Neural progenitor cell (in vitro differentiated cells): ENCODE results near the gene PLCH2. TPM values are rescaled to one million over a fixed set of nuclear protein-coding genes. Genes with fewer than 3 reads are reported as not detected.

Experiments used
- DNase-seq: peaks from one replicate; pipeline ENCODE4 v3.0.0-alpha.2; 2016; ENCODE audit warnings: low spot score
- H2AFZ ChIP-seq: fragments of 200-600 bp; sonication (generic); replicated peaks from 2 replicates; pipeline ENCODE4 v1.6.1; 2016; ENCODE audit warnings: antibody characterized with exemption
- H3F3A ChIP-seq: fragments of 200-600 bp; sonication (generic); 2 replicates; pipeline ENCODE4 v1.6.1; 2016; ENCODE audit warnings: antibody characterized with exemption, low read depth
- H3K27ac ChIP-seq: fragments of 200-600 bp; sonication (generic); 2 replicates; pipeline ENCODE4 v1.5.1; 2016; ENCODE audit warnings: mild to moderate bottlenecking
- H3K27me3 ChIP-seq: fragments of 200-600 bp; sonication (generic); 2 replicates; pipeline ENCODE4 v1.6.1; 2016; ENCODE audit warnings: mild to moderate bottlenecking, moderate library complexity
- H3K36me3 ChIP-seq: fragments of 200-600 bp; sonication (generic); 2 replicates; pipeline ENCODE4 v1.5.1; 2016
- H3K4me1 ChIP-seq: fragments of 200-600 bp; sonication (generic); 2 replicates; pipeline ENCODE4 v1.6.1; 2016; ENCODE audit warnings: mixed run types
- H3K4me2 ChIP-seq: fragments of 200-600 bp; sonication (generic); 2 replicates; pipeline ENCODE4 v1.6.1; 2016
- H3K4me3 ChIP-seq: fragments of 200-600 bp; sonication (generic); 2 replicates; pipeline ENCODE4 v1.5.1; 2016
- H3K79me2 ChIP-seq: fragments of 200-600 bp; sonication (generic); 2 replicates; pipeline ENCODE4 v1.6.1; 2016; ENCODE audit warnings: low read depth
- H3K9ac ChIP-seq: fragments of 200-600 bp; sonication (generic); 2 replicates; pipeline ENCODE4 v1.6.1; 2016
- H3K9me3 ChIP-seq: fragments of 200-600 bp; sonication (generic); 2 replicates; pipeline ENCODE4 v1.5.1; 2016; ENCODE audit warnings: low read depth
- H4K20me1 ChIP-seq: fragments of 200-600 bp; sonication (generic); 2 replicates; pipeline ENCODE4 v1.6.1; 2016; ENCODE audit warnings: low read depth
- H3K27ac Mint-ChIP-seq: 3 replicates; pipeline ENCODE4 v1.8.0; 2021; ENCODE audit warnings: mixed read lengths
- H3K27me3 Mint-ChIP-seq: 2 replicates; pipeline ENCODE4 v1.8.0; 2022; ENCODE audit warnings: low read depth, mild to moderate bottlenecking, inconsistent platforms, moderate library complexity, mixed read lengths; ENCODE audit not compliant: insufficient read depth
- H3K36me3 Mint-ChIP-seq: 3 replicates; pipeline ENCODE4 v1.8.0; 2021; ENCODE audit warnings: mixed read lengths
- H3K4me1 Mint-ChIP-seq: 3 replicates; pipeline ENCODE4 v1.8.0; 2021; ENCODE audit warnings: mixed read lengths
- H3K4me3 Mint-ChIP-seq: 3 replicates; pipeline ENCODE4 v1.8.0; 2021; ENCODE audit warnings: mild to moderate bottlenecking, moderate library complexity, mixed read lengths
- H3K9me3 Mint-ChIP-seq: 3 replicates; pipeline ENCODE4 v1.8.0; 2020; ENCODE audit warnings: mixed read lengths
- EZH2 ChIP-seq: fragments of 200-600 bp; sonication (generic); IDR thresholded peaks from 2 replicates; pipeline ENCODE4 v1.6.1; 2017; ENCODE audit warnings: antibody characterized with exemption, mild to moderate bottlenecking, moderate library complexity
- EZH2phosphoT487 ChIP-seq: fragments of 200-600 bp; sonication (generic); IDR thresholded peaks from 2 replicates; pipeline ENCODE4 v1.6.1; 2017; ENCODE audit warnings: antibody characterized with exemption
- total RNA-seq: library from RNA; depleted of rRNA; stranded (reverse); fragments of >200 nt; gene quantifications from 2 replicates; pipeline ENCODE4 v1.2.3, GENCODE V29; 2015; ENCODE audit warnings: low replicate concordance
- TF ChIP-seq, protein P1 (sequence below): fragments of 200-600 bp; sonication (generic); IDR thresholded peaks from 2 replicates; pipeline ENCODE4 v1.5.1; 2017; ENCODE audit warnings: antibody characterized with exemption, mild to moderate bottlenecking

The PLCH2 gene, protein sequence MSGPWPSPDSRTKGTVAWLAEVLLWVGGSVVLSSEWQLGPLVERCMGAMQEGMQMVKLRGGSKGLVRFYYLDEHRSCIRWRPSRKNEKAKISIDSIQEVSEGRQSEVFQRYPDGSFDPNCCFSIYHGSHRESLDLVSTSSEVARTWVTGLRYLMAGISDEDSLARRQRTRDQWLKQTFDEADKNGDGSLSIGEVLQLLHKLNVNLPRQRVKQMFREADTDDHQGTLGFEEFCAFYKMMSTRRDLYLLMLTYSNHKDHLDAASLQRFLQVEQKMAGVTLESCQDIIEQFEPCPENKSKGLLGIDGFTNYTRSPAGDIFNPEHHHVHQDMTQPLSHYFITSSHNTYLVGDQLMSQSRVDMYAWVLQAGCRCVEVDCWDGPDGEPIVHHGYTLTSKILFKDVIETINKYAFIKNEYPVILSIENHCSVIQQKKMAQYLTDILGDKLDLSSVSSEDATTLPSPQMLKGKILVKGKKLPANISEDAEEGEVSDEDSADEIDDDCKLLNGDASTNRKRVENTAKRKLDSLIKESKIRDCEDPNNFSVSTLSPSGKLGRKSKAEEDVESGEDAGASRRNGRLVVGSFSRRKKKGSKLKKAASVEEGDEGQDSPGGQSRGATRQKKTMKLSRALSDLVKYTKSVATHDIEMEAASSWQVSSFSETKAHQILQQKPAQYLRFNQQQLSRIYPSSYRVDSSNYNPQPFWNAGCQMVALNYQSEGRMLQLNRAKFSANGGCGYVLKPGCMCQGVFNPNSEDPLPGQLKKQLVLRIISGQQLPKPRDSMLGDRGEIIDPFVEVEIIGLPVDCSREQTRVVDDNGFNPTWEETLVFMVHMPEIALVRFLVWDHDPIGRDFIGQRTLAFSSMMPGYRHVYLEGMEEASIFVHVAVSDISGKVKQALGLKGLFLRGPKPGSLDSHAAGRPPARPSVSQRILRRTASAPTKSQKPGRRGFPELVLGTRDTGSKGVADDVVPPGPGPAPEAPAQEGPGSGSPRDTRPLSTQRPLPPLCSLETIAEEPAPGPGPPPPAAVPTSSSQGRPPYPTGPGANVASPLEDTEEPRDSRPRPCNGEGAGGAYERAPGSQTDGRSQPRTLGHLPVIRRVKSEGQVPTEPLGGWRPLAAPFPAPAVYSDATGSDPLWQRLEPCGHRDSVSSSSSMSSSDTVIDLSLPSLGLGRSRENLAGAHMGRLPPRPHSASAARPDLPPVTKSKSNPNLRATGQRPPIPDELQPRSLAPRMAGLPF (N-terminal part only)
- total RNA-seq, result 0.54 and 2.0 TPM in 2 replicates

GRCh38 chr1:2476061-2476999, at the start of gene PLCH2:
TSS of gene PLCH2 (plus strand) at chr1:2476289. CDS start at chr1:2476589, 300 bp downstream.
- Histone ChIP-seq H3K27me3 (no peaks in the 10 kb centered on the region), H3K9me3 (no peaks in the 10 kb centered on the region), H2AFZ (no peak within 1 kb of the TSS), H3K4me3 (no peak within 1 kb of the TSS), H3F3A (no peaks in the 10 kb centered on the region), H3K4me1 (peaks cover 51% of the 10 kb centered on the region), H4K20me1 (no peaks in the 10 kb centered on the region), H3K27ac (no peak within 1 kb of the TSS), H3K4me2 (peak within 1 kb of the TSS; percentile 38), H3K79me2 (no peaks in the 10 kb centered on the region), H3K36me3 (no peaks in the 10 kb centered on the region), H3K9ac (no peak within 1 kb of the TSS)
- Mint-ChIP-seq H3K4me3 (no peak within 1 kb of the TSS), H3K27me3 (peaks cover 2% of the 10 kb centered on the region), H3K4me1 (peaks cover 20% of the 10 kb centered on the region), H3K27ac (no peak within 1 kb of the TSS), H3K36me3 (no peaks in the 10 kb centered on the region), H3K9me3 (no peaks in the 10 kb centered on the region)
- TF ChIP-seq EZH2, result no peak
- DNase-seq, result peak; percentile 75

GRCh38 chr1:2426540-2426939, 49.5 kb upstream of the PLCH2 start:
- Histone ChIP-seq H4K20me1 (no peaks in the 10 kb centered on the region), H3K36me3 (no peaks in the 10 kb centered on the region), H3K27me3 (peaks cover 20% of the 10 kb centered on the region), H2AFZ (peak overlapping the region; percentile 42), H3K4me1 (peaks cover 17% of the 10 kb centered on the region), H3K4me2 (no peak overlapping the region), H3K79me2 (no peaks in the 10 kb centered on the region), H3K9me3 (no peaks in the 10 kb centered on the region), H3K9ac (no peak overlapping the region), H3F3A (no peaks in the 10 kb centered on the region), H3K27ac (no peak overlapping the region), H3K4me3 (no peak overlapping the region)
- H3K4me1 Mint-ChIP-seq, result peaks cover 17% of the 10 kb centered on the region
- no peak overlapping the region for H3K27ac Mint-ChIP-seq
- H3K4me3 Mint-ChIP-seq, result no peak overlapping the region
- H3K27me3 Mint-ChIP-seq, result peaks cover 20% of the 10 kb centered on the region
- H3K36me3 Mint-ChIP-seq, result no peaks in the 10 kb centered on the region
- peak; percentile 41 for DNase-seq
- TF ChIP-seq, protein P1, sequence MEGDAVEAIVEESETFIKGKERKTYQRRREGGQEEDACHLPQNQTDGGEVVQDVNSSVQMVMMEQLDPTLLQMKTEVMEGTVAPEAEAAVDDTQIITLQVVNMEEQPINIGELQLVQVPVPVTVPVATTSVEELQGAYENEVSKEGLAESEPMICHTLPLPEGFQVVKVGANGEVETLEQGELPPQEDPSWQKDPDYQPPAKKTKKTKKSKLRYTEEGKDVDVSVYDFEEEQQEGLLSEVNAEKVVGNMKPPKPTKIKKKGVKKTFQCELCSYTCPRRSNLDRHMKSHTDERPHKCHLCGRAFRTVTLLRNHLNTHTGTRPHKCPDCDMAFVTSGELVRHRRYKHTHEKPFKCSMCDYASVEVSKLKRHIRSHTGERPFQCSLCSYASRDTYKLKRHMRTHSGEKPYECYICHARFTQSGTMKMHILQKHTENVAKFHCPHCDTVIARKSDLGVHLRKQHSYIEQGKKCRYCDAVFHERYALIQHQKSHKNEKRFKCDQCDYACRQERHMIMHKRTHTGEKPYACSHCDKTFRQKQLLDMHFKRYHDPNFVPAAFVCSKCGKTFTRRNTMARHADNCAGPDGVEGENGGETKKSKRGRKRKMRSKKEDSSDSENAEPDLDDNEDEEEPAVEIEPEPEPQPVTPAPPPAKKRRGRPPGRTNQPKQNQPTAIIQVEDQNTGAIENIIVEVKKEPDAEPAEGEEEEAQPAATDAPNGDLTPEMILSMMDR, result no peak
- TF ChIP-seq EZH2phosphoT487 (no peak), EZH2 (no peak)
- H3K9me3 Mint-ChIP-seq, result peaks cover 14% of the 10 kb centered on the region

- peaks cover 22% of the 10 kb centered on the region for H3K4me1 Mint-ChIP-seq
- H3K27me3 ChIP-seq, result peaks cover 17% of the 10 kb centered on the region
- no peaks in the 10 kb centered on the region for H3K36me3 Mint-ChIP-seq
- DNase-seq, result no peak
- H3K27ac ChIP-seq, result no peak overlapping the region
- H4K20me1 ChIP-seq, result no peaks in the 10 kb centered on the region
- TF ChIP-seq, protein P1, result no peak
- TF ChIP-seq EZH2phosphoT487 (no peak), EZH2 (no peak)
- H3K4me1 ChIP-seq, result peaks cover 22% of the 10 kb centered on the region
- no peak overlapping the region for H2AFZ ChIP-seq
- H3F3A ChIP-seq, result no peaks in the 10 kb centered on the region
- H3K27me3 Mint-ChIP-seq, result peaks cover 20% of the 10 kb centered on the region
- no peak overlapping the region for H3K4me2 ChIP-seq
- no peaks in the 10 kb centered on the region for H3K9me3 ChIP-seq
- H3K4me3 Mint-ChIP-seq, result no peak overlapping the region
- no peak overlapping the region for H3K9ac ChIP-seq
- no peaks in the 10 kb centered on the region for H3K36me3 ChIP-seq
- peaks cover 14% of the 10 kb centered on the region for H3K9me3 Mint-ChIP-seq
- H3K27ac Mint-ChIP-seq, result no peak overlapping the region
- no peak overlapping the region for H3K4me3 ChIP-seq
- H3K79me2 ChIP-seq, result no peaks in the 10 kb centered on the region
Observed at GRCh38 chr1:2427051-2427450, 49.0 kb upstream of the PLCH2 start.
